ENCODE data around the gene PHF21B.
"Not testable (repeated sequence)": the region's sequence is repeated elsewhere in the genome, so short reads cannot be mapped to it uniquely, and the experiment has no call there.

Gene PHF21B

DNA sequence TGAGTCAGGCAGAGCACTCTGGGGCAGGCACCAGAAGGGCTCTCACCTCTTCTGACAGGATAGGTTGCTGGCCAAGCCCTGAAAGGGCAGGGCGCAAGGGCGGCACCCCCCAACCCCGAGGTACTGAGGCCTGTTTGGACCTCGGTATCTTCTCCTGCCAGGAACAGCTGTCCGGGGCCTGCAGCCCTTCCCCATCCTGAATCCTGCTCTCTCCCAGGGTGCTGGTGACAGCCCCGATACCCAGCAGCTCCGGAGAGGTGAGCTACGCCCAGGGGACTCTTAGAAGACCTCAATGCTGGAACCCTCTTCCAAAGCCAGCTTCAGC, 79.1 kb downstream of the PHF21B start:
- no peak for DNase-seq

DNA sequence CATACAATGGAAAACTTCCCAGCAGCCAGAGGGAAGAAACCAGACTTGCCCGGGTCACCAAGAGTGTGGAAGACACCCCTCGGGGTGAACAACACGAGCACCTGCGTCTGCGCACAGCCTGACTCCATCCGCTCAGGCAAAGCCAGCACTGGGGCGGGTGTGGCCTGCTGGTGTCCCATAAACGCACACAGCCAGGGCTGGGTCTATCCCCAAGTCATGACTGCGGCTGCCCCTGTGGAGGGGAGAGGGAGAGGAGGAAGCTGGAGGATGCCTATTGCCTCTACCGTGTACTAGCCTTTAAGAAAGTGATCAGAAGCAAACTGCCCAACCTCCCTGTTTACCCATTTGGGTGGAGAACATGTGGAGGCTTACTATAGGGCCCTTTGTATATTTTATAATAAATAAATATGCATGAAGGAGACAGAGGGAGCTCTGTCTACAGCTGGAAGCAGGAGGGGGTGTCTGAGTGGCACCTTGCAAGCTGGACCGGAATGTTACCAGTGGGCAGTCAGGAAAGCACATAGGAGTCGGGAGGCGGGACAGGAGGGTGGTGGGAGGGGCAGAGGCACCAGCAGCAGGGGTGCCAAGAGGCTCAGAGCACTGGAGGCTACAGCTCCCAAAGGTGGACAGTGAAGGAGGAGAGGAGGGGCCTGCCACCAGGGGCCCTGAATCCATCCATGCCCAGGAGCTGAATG, 79.6 kb downstream of the PHF21B start:
- DNase-seq = no peak

GRCh38 chr22:44929359-44930015, 80.3 kb downstream of the PHF21B start:
- DNase-seq = no peak

DNA sequence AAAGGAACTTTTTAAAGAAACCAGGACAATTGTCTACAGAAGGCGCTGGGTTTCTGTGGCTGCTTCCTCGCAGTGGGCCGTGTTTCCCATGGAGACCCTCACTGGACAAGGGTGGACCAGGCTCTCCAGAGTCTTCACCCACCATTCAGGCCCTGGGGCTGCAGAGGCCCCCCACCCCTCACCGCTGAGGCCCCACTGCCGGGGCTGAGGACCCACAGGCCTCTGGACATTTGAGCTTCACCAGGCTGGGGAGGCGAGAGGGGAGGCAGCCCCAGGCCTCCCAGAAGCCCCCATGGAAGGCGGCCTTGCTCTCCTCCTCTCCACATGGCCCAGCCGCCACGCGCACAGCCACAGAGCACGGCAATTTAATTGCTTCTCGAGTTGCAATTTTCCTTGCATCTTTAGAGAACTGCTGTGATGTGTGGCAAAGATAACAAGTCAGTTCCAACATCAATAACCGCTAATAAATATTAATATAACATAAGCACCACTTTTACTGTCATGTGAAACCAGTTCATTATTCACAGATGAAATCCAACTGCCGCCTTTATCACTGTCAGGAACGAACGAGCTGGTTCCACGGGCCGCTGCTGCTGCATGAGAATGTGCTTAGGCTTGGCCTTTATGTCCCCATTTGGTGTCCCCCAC, 81.0 kb downstream of the PHF21B start:
- no peak for DNase-seq

DNA sequence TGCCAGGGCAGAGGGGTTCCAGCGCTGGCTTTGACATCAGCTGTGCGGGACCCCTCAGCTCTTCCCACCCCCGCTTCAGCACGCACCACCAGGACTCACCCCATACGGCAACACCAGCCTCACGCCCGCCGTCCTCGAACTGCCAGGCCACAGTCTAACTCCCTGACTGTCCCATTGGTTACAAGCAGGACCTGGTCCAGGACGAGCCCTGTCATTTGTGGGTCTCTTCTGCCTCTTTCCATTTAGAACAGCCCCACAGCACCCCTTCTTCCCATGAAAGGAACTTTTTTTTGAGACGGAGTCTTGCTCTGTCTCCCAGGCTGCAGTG, 81.7 kb downstream of the PHF21B start:
- DNase-seq = no peak

DNA sequence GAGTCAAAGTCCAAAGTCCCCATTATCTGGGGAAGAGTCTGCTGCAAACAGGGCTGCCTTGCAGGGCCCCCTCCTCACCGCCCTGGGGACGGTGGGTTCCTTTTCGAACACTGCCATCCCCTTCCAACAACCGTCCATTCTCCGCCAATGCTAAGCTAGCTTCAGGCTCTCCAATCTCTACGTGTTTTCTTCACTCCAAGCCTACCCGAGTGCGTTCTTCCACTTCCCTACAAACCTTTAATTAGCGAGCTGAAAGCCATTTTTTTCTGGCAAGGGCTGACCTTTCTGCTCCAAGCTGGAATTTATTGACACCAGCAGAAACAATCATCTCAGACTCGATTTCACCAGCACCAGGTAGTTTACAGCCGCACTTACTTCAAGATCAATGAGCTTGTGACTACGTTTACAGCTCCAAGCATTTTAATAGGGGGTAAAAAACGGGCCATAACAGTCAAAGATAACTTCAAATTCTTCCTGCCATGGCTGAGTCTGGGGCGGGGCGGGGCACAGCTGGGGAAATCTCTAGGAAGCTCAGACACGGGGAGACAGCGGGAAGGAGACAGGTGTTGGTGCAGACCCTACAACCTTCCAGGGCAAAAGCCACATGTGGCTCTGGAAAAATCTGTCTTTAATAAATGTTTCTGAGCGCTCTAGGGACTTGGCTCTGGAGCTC, 82.2 kb downstream of the PHF21B start:
- DNase-seq = no peak

DNA sequence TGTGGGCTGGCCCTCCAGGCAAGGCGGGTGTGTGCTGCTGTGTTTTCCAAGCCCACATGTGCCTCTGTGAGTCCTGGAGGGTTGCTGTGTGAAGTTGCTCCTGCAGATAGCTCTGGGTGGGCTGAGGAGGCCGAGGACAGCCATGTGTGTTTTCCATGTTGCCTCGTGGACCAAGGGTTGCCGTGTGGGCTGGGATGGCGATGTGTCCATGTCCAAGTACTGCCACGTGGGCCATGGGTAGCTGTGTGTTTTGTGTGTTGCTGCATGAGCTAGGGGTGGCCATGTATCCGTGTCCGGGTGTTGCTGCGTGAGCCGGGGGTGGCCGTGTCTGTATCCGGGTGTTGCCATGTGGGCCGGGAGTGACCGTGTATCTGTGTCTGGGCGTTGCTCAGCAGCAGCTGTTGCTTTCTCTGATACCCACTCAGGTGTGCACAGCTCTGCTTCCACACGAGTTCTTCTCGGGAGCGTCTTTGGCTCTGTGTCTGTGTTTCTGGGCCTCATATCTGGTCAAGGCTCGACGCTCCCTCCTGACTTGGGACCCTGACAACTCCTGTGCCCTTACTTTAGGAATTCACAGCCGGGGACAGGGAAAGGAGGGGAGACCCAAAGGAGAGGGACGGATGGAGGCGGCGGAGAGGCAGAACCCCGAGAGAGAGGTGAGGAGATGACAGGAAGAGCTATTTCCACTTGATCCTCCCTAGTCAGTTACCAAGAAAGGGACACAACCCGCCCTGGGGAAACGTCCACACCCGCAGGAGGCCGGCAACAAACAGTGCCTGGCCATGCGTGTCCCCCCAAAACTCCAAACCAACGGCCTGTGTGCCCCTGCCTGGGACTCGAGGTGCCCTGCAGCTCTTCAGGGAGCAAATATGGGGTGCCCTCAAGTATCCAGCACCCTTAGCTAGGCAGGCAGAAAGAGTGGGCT, 83.1 kb downstream of the PHF21B start:
- no peak for DNase-seq

GRCh38 chr22:44926124-44926475, 83.7 kb downstream of the PHF21B start:
- DNase-seq = no peak

DNA sequence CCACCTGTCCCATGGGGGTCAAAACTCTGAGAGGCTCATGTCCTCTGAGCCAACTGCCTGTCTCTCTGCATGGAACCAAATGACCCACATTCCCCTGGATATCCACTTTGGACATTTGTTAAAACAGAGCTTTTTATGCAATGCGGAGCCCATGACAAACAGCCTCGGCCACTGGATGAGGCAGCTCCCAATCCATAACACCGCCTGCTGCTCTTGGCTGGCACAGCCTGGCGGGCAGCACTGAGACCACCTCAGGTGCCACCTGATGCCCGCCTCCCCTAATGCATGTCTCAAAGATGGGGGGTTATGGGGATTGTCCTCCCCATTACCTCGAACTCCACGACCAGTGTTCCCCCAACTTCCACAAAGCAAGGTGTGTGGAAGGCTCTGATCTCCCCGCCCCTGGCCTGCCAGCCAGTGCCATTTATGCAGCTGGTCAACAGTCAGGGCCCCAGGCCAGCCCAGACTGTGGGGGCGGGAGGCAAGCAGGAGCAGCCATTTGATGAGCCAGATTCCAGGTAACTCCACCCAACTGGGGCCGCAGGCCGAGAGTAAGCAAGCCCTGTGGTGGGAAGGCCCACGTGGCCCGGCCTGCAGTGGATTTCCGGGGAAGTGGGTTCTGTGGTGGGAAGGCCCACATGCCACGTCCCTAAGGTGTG, 84.2 kb downstream of the PHF21B start:
- DNase-seq = no peak

GRCh38 chr22:44924710-44925109, 85.1 kb downstream of the PHF21B start:
- no peak for DNase-seq

DNA sequence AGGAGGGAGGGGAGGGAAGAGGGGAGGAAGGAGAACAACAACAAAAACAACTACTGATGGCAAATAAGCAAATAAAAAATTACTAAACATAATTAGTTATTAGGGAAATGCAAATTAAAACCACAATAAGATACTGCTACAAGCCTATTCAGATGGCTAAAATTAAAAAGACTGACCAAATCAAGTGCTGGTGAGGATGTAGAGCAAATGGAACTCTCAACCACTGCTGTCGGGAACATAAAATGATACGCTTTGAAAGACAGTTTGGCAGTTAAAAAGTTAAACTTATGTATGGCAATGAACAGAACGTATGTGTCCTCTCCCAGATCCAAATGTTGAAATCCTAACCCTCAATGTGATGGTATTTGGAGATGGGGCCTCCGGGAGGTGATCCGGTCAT, 85.7 kb downstream of the PHF21B start:
- DNase-seq = no peak

- not testable (repeated sequence) for DNase-seq
Observed at GRCh38 chr22:44921766-44922165, 88.0 kb downstream of the PHF21B start.

DNA sequence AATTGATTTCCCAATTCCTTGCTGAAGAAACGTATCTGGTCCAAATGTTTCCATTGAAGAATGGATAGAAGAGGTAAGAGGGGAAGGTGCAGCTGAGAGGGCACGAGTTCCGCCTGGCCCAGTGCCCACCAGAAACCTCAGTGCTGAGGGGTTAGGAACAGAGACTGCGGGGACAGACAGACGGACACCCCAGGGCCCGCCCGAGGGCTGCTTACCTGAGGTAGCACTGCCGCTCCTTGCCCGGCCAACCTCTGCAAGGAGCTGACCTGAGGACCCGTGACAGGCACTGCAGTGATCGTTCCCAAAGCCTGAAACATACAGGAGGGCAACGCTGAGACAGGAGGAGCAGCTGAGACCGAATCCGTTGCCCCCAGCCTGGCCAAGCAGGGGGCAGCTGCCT, 89.6 kb downstream of the PHF21B start:
- DNase-seq = peak; percentile 37

DNA sequence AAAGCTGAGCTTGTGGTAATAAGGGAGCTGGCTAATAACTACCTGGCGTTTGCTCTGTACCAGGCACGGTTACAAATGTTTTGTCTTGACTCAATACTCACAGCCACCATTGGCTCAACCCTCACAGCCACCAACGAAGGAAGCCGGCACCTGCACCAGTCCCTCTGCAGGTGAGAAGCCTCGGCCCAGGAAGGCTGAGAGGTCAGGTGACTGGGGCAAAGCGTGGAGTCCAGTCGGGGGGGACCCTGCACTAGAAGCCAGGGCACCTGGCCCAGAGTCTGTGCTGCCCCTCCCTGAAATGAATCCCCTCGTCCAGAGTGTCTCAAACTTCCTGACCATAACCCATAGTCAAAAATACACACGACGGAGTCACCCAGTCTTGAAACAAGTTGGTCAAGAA, 90.1 kb downstream of the PHF21B start:
- peak; percentile 30 for DNase-seq

- no peak for DNase-seq
Observed at GRCh38 chr22:44918925-44919392, 90.8 kb downstream of the PHF21B start.

DNA sequence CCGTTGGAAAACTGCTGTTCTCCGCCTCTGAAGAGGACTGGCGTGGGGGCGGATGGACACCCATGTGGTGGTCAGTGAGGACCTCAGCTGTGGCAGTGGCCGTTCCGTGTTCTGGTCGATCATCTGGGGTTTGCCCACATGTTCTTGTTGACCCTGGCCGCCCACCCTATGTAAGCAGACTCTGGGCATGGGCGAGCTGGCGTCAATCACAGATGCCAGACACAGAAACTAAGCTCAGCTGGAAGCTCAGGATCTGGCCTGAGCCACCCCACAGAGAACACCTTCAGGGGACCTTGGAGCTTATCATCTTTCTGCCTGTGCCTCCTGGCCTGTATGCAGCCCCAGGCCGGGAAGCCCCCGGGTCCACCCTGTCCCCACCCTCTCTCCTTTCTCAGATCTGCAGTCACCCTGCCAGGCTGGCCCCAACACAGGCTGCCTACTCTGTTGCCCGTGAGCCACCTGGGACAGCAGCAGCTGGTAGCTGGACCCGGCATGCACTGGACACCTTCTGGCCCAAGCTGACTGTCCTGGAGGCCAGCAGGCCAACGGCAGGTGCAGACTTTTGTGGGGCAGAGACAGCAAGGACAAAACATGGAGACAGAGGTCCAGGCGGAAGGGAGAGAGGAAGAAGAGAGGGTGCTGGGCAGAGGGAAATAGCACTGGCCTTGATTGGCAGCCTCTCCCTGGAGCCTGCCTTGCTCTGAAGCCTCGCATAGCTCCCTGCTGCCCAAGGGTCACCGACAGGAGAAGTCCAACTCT, 91.5 kb downstream of the PHF21B start:
- peak; percentile 41 for DNase-seq

DNA sequence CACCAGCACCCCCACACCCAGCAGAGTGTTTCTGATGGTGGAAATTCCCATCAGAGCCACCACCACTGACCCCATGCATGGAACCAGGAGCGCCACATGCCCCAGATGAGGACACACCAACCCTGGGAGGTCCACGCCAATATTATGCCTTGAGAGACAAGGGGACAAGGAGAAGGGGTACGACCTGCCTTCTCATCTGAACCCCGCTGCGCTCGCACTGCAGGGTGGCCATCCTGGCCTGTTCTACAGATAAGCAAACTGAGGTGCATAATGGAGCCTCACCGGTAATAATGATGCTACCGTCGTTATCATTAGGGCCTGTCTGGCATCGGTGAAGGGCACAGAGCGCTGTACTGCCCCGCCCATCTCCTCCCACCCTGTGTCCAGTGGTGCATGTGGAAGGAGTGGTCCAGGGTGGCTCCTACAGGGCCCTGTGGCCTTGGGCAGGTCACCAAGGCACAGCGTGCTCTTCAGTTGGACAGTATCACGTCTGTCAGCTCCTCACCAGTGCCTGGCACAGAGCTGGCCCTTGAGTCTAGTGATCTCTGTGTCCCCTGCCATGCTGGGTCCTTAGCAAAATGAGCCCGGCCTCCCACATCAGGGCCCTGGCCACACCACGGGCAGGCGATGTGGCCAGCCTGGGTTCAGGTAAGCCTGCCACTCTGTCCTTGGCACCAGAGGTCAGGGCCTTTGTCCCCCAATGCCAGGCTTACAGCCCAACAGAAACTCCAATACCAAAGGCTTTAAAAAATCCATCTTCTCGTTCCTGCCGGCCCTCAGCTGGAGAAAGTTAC, 92.2 kb downstream of the PHF21B start:
- DNase-seq = peak; percentile 49

DNA sequence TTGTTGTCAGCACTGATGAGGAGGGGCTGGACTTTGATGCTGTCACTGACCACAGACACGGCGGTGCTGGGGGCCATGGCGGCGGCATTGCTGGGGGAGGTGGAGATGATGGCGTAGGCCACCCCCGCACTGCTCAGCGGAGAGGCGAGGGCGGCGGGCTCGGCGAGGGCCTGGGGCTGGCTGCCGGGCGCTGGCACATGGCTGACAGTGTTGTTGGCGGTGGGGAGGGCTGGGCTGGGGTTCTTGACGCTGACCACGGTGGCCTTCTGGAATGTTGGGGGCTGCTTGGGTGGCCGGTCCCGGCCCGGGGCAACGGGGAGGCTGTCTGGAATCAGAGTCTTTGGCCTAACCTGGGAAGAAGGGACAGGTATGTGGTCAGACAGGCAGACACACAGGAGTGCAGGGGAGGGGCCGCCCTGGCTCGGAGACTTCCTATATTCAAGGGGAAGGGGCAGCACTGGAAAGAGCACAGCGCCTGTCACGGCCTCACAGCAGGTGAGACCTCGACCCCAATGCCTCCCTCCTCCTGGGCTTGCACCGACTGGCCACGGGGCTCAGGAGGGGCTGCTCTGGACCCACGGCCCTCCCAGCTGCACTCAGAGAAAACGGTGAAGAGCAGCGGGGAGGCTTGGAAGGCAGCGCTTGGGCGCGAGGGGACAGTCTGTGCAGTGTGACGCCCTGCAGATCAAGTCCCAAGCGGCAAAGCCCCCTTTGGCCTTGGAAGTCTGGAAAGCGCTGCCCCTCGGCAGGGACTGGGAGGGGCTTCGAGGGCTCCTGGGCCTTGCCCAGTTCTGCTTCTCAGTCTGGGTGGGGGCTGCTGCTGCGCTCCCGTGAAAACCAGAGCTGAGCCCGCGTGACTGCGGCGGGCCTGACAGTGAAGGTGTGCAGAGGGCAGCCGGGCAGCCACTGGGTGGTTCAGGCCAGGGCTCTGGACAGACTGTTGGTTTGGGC, 93.2 kb downstream of the PHF21B start:
- DNase-seq = peak; percentile 77

GRCh38 chr22:44915441-44915840, 94.4 kb downstream of the PHF21B start:
- no peak for DNase-seq

All from islet precursor cell (in vitro differentiated cells).